K562 (cell line): ENCODE results near the gene ARMH4. TPM values are rescaled to one million over a fixed set of nuclear protein-coding genes. Genes with fewer than 3 reads are reported as not detected.

Experiments
- BCLAF1 ChIP-seq, 2 experiments: fragments of 450-650 bp in 1 of 2; IDR thresholded peaks; 2 replicates each; pipeline ENCODE4 v1.6.1; 2011 to 2017; ENCODE audit warnings: low read depth in 2 of 2, antibody characterized with exemption in 1 of 2, borderline replicate concordance in 1 of 2, low read length in 1 of 2, mild to moderate bottlenecking in 1 of 2, mixed read lengths in 1 of 2; ENCODE audit not compliant: control insufficient read depth in 1 of 2
- NRF1 ChIP-seq, 2 experiments: fragments of 450-650 bp; IDR thresholded peaks in 1 of 2; conservative IDR thresholded peaks in 1 of 2; 2 replicates each; pipeline ENCODE4 v1.6.1; 2014; ENCODE audit warnings: mild to moderate bottlenecking in 2 of 2
- SIN3A ChIP-seq, 2 experiments: fragments of 150-350 bp in 1 of 2; IDR thresholded peaks; 2 replicates each; pipeline ENCODE4 v1.6.1; 2011 to 2016; ENCODE audit warnings: borderline replicate concordance in 2 of 2, low read depth in 2 of 2, low read length in 2 of 2, mild to moderate bottlenecking in 2 of 2, moderate library complexity in 2 of 2; ENCODE audit not compliant: control insufficient read depth in 1 of 2
- TEAD4 ChIP-seq, 2 experiments: sonication (generic) in 1 of 2; formaldehyde crosslinking in 1 of 2; IDR thresholded peaks; 2 replicates each; pipeline versions ENCODE4 v1.6.1 to v1.8.0; 2012 to 2022; ENCODE audit warnings: borderline replicate concordance in 1 of 2, inconsistent platforms in 1 of 2, low read length in 1 of 2, mild to moderate bottlenecking in 1 of 2, missing genetic modification reagents in 1 of 2
- TFE3 ChIP-seq: fragments of 450-650 bp; formaldehyde crosslinking; IDR thresholded peaks from 2 replicates; pipeline ENCODE4 v1.4.0; 2020; ENCODE audit warnings: mild to moderate bottlenecking, mixed read lengths
- polyA plus RNA-seq, 8 experiments: library from polyadenylated mRNA; depleted of rRNA in 4 of 8; stranded (reverse) in 5 of 8; unstranded in 3 of 8; fragments of >200 nt; fragmentation: Nextera tagmentation in 2 of 8; fragmentation: Illumina TruSeq in 1 of 8; extraction: Ambion mirVana in 2 of 8; extraction: Trizol in 1 of 8; gene quantifications; 2 replicates each; pipeline versions ENCODE4 v1.2.1 to v1.2.3, GENCODE V29; 2011 to 2014; ENCODE audit warnings: inconsistent platforms in 1 of 8, missing spikeins in 1 of 8
- total RNA-seq, 7 experiments: library from RNA; depleted of rRNA in 6 of 7; stranded (reverse); fragments of >200 nt in 6 of 7; fragmentation: Illumina TruSeq in 2 of 7; extraction: Trizol in 2 of 7; gene quantifications; 2 replicates each; pipeline versions ENCODE4 v1.2.1 to v1.2.3, GENCODE V29; 2011 to 2021; ENCODE audit warnings: low replicate concordance in 1 of 7

The ARMH4 gene
- total and polyA plus RNA-seq, 9 of the 15 experiments (the other 6 are each of a cell fraction or from before 2014, with no cell fraction given) = 0.06 to 0.98 (median 0.07) TPM; not detected in 2

- no peak for TF ChIP-seq BCLAF1 (IDR thresholded peaks at IDR 0.05; ENCODE audit: borderline replicate concordance in 1 of 2, control insufficient read depth in 1 of 2, low read depth in 2 of 2, low read length in 1 of 2)
- TF ChIP-seq NRF1 (conservative IDR thresholded peaks at IDR 0.05 in 1 of 2, IDR thresholded peaks at IDR 0.05 in 1 of 2) = no peak
- no peak for TF ChIP-seq SIN3A (IDR thresholded peaks at IDR 0.05; ENCODE audit: borderline replicate concordance in 2 of 2, control insufficient read depth in 1 of 2, low read depth in 2 of 2, low read length in 2 of 2)
- no peak for TF ChIP-seq TFE3 (CRISPR knock-in tag)
- no peak for TF ChIP-seq TEAD4 (IDR thresholded peaks at IDR 0.05; ENCODE audit: low read length)
- no peak for TF ChIP-seq TEAD4 (CRISPR knock-in tag; IDR thresholded peaks at IDR 0.05; ENCODE audit: borderline replicate concordance)
Measured at GRCh38 chr14:57982804-57983634, 169.0 kb downstream of the ARMH4 start (continued).
